Astrocyte of the cerebellum (primary cell): Measurements from ENCODE around the gene FTO.
"Not testable (repeated sequence)": the region's sequence is repeated elsewhere in the genome, so short reads cannot be mapped to it uniquely, and the experiment has no call there.

Experiments used
- DNase-seq: peaks from one replicate; pipeline ENCODE4 v3.0.0-alpha.2; 2011; ENCODE audit warnings: low read depth
- H3K4me3 ChIP-seq: 2 replicates; pipeline ENCODE4 v1.5.1; 2011; ENCODE audit warnings: mild to moderate bottlenecking, low read depth, low read length, moderate library complexity
- CTCF ChIP-seq: IDR thresholded peaks from 2 replicates; pipeline ENCODE4 v1.5.1; 2012; ENCODE audit warnings: low read length, low read depth, moderate library complexity, mild to moderate bottlenecking; ENCODE audit errors: missing control alignments
- in situ Hi-C: cut with HindIII; loops from 2 replicates; pipeline ENCODE4 v1.10.0; 2017; ENCODE audit warnings: low sequenced_read_pairs

The FTO gene

GRCh38 chr16:54177862-54178477 is 474.0 kb downstream of the FTO start:
- no peak for TF ChIP-seq CTCF
- DNase-seq, result no peak
- no peak overlapping the region for H3K4me3 ChIP-seq
- in situ Hi-C loops, result no loop called here

- TF ChIP-seq CTCF, result no peak
- in situ Hi-C loops, result no loop called here
- DNase-seq, result no peak
- no peak overlapping the region for H3K4me3 ChIP-seq
Measured at GRCh38 chr16:54178478-54178976, 474.6 kb downstream of the FTO start.

- in situ Hi-C loops, result no loop called here
- no peak overlapping the region for H3K4me3 ChIP-seq
- DNase-seq, result no peak
- no peak for TF ChIP-seq CTCF
Measured at GRCh38 chr16:54180421-54181359, 476.7 kb downstream of the FTO start.

- in situ Hi-C loops, DNase-seq, H3K4me3 ChIP-seq: not testable (repeated sequence)
Measured at GRCh38 chr16:54181683-54182329, 477.9 kb downstream of the FTO start.

GRCh38 chr16:54185045-54185444 is 481.1 kb downstream of the FTO start:
- in situ Hi-C loops, result no loop called here
- no peak for TF ChIP-seq CTCF
- DNase-seq, result no peak
- no peak overlapping the region for H3K4me3 ChIP-seq

- TF ChIP-seq CTCF, result no peak
- in situ Hi-C loops, result no loop called here
Measured at GRCh38 chr16:54191163-54191562, 487.2 kb downstream of the FTO start.

More at GRCh38 chr16:54191163-54191562, 487.2 kb downstream of the FTO start:
- no peak overlapping the region for H3K4me3 ChIP-seq
- DNase-seq, result no peak
